Breast epithelium (tissue), 4 donors: ENCODE results near the gene VEGFB. TPM values are rescaled to one million over a fixed set of nuclear protein-coding genes. Genes with fewer than 3 reads are reported as not detected.
A peak's percentile ranks its signal among the peaks of the same experiment; 100 is the strongest.

ENCODE experiments used
- DNase-seq, 2 donors: peaks; one replicate each; pipeline ENCODE4 v3.0.0-alpha.2; 2019; ENCODE audit warnings: low spot score in 2 of 2
- H3K27ac ChIP-seq, 2 donors: fragments of 200-600 bp; sonication (generic) in 1 of 2; one replicate each; pipeline ENCODE4 v1.5.1; 2016 to 2019; ENCODE audit warnings: mild to moderate bottlenecking in 1 of 2
- H3K27me3 ChIP-seq, 2 donors: fragments of 200-600 bp; sonication (generic) in 1 of 2; one replicate each; pipeline versions ENCODE4 v1.5.1 to v1.6.0; 2017 to 2019; ENCODE audit warnings: control low read depth in 1 of 2, mild to moderate bottlenecking in 1 of 2
- H3K36me3 ChIP-seq: fragments of 200-600 bp; one replicate; pipeline ENCODE4 v1.5.1; 2019
- H3K4me1 ChIP-seq, 2 donors: fragments of 200-600 bp; sonication (generic); one replicate each; pipeline ENCODE4 v1.5.1; 2016 to 2019; ENCODE audit warnings: control low read depth in 1 of 2
- H3K4me3 ChIP-seq, 3 donors: fragments of 200-600 bp; sonication (generic); 1 replicate in 2 of 3; 2 replicates in 1 of 3; pipeline ENCODE4 v1.5.1; 2016 to 2019; ENCODE audit warnings: mild to moderate bottlenecking in 3 of 3, moderate library complexity in 2 of 3
- H3K9me3 ChIP-seq, 2 donors: fragments of 200-600 bp; sonication (generic) in 1 of 2; one replicate each; pipeline ENCODE4 v1.5.1; 2016 to 2019; ENCODE audit warnings: control low read depth in 1 of 2
- POLR2A ChIP-seq: fragments of 450-650 bp; IDR thresholded peaks from one replicate; pipeline ENCODE4 v1.6.1; 2016; ENCODE audit warnings: antibody characterized with exemption, mild to moderate bottlenecking, moderate library complexity
- POLR2AphosphoS5 ChIP-seq, 3 donors: sonication (generic); formaldehyde crosslinking; IDR thresholded peaks; one replicate each; pipeline ENCODE4 v1.6.1; 2017; ENCODE audit warnings: antibody characterized with exemption in 3 of 3
- intact Hi-C: fragments of 100-400 bp; cut with DNase I; formaldehyde crosslinking; loops from one replicate; pipeline ENCODE4 v1.15.1; 2023; ENCODE audit warnings: low total_unique reads
- total RNA-seq, 3 donors: library from RNA; depleted of rRNA; stranded (reverse); fragments of >200 nt; gene quantifications; one replicate each; pipeline ENCODE4 v1.1.0, GENCODE V29; 2016
- TF ChIP-seq, protein P1 (sequence below), 3 donors: fragments of 450-650 bp; IDR thresholded peaks; one replicate each; pipeline ENCODE4 v1.5.1; 2016 to 2017; ENCODE audit warnings: antibody characterized with exemption in 3 of 3, mild to moderate bottlenecking in 3 of 3, moderate library complexity in 3 of 3

Gene VEGFB
- total RNA-seq, 3 donors from 2014 or later, result 45.1 to 223 (median 53.4) TPM

DNA sequence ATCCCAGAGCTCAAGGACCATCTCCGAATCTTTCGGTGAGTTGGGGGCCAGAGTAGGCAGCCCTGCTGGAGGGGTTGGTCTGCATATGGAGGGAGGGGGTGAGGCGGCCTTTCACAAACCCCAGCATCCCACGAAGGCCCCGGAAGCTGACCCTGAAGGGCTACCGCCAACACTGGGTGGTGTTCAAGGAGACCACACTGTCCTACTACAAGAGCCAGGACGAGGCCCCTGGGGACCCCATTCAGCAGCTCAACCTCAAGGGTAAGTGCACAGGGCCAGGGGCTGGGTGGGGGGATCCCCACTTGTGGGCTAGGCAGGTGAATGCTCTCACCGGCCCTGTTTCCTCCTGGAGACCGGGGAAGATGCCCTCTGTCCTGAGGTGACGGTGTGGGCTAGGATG is 14.6 kb upstream of the VEGFB start:
- H3K36me3 ChIP-seq, result no peaks in the 10 kb centered on the region
- no peak for DNase-seq
- no peaks in the 10 kb centered on the region for H3K9me3 ChIP-seq
- H3K27ac ChIP-seq, result no peak overlapping the region
- no peak for TF ChIP-seq POLR2AphosphoS5 (IDR thresholded peaks at IDR 0.05)
- H3K27me3 ChIP-seq, result no peaks in the 10 kb centered on the region
- no peak overlapping the region for H3K4me3 ChIP-seq
- intact Hi-C loops, result no loop called here
- no peaks in the 10 kb centered on the region for H3K4me1 ChIP-seq

DNA sequence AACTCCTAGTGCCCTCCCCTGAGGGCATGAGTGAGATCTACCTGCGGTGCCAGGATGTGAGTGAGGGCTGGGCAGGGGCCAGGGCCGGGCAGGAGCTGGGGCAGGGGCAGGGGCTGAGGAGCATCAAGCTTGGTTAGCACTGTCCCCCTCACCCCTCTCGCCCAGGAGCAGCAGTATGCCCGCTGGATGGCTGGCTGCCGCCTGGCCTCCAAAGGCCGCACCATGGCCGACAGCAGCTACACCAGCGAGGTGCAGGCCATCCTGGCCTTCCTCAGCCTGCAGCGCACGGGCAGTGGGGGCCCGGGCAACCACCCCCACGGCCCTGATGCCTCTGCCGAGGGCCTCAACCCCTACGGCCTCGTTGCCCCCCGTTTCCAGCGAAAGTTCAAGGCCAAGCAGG is 14.1 kb upstream of the VEGFB start:
- intact Hi-C loops, result no loop called here
- Histone ChIP-seq H3K4me1 (no peaks in the 10 kb centered on the region), H3K36me3 (no peaks in the 10 kb centered on the region), H3K4me3 (no peak overlapping the region), H3K27me3 (no peaks in the 10 kb centered on the region), H3K9me3 (no peaks in the 10 kb centered on the region), H3K27ac (no peak overlapping the region)
- DNase-seq, result no peak
- TF ChIP-seq, protein P1, sequence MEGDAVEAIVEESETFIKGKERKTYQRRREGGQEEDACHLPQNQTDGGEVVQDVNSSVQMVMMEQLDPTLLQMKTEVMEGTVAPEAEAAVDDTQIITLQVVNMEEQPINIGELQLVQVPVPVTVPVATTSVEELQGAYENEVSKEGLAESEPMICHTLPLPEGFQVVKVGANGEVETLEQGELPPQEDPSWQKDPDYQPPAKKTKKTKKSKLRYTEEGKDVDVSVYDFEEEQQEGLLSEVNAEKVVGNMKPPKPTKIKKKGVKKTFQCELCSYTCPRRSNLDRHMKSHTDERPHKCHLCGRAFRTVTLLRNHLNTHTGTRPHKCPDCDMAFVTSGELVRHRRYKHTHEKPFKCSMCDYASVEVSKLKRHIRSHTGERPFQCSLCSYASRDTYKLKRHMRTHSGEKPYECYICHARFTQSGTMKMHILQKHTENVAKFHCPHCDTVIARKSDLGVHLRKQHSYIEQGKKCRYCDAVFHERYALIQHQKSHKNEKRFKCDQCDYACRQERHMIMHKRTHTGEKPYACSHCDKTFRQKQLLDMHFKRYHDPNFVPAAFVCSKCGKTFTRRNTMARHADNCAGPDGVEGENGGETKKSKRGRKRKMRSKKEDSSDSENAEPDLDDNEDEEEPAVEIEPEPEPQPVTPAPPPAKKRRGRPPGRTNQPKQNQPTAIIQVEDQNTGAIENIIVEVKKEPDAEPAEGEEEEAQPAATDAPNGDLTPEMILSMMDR (IDR thresholded peaks at IDR 0.05), result no peak
- no peak for TF ChIP-seq POLR2AphosphoS5 (IDR thresholded peaks at IDR 0.05)
- TF ChIP-seq POLR2A, result no peak

DNA sequence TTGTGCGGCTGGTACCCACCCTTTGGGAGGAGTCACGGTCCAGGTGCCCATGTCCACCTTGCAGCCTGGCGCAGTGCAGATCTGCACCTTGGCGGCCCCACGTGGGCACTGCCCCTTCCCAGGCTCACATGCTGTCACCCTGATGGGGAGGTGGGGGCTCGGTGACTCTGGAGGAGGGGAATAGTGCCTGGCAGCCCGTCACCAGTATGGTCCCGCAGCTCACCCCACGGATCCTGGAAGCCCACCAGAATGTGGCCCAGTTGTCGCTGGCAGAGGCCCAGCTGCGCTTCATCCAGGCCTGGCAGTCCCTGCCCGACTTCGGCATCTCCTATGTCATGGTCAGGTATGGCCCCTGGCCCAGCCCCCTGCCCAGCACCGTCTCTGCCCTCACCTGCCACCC is 13.6 kb upstream of the VEGFB start:
- Histone ChIP-seq H3K4me1 (no peaks in the 10 kb centered on the region), H3K36me3 (no peaks in the 10 kb centered on the region), H3K27me3 (no peaks in the 10 kb centered on the region), H3K9me3 (no peaks in the 10 kb centered on the region), H3K27ac (no peak overlapping the region), H3K4me3 (no peak overlapping the region)
- intact Hi-C loops, result no loop called here
- DNase-seq, result no peak
- TF ChIP-seq POLR2A (no peak), POLR2AphosphoS5 (IDR thresholded peaks at IDR 0.05) (no peak)
- TF ChIP-seq, protein P1 (IDR thresholded peaks at IDR 0.05), result no peak

DNA sequence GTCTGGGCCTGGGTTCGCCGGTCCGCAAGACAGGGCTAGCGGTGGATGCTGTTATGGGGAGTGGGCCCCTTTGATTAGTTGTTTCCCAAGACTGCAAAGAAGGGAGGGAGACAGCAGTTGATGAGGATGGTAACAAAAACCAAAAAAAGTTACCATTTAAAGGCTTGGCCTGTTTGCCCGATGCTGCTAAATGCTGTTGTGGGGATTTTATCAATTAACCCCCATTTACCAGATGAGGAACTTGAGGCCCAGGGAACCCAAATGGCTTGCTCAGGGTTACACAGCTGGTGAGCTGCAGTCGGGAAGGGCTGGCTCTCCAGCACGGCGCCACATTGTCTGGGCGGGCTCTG is 11.8 kb upstream of the VEGFB start:
- no peak overlapping the region for H3K4me3 ChIP-seq
- DNase-seq, result no peak
- no peaks in the 10 kb centered on the region for H3K27me3 ChIP-seq
- H3K9me3 ChIP-seq, result no peaks in the 10 kb centered on the region
- intact Hi-C loops, result no loop called here
- H3K27ac ChIP-seq, result peak overlapping the region in 1 of 2 donors; percentile 8
- H3K4me1 ChIP-seq, result peaks cover 0 to 4% of the 10 kb centered on the region in 2 donors
- TF ChIP-seq, protein P1 (IDR thresholded peaks at IDR 0.05), result no peak
- no peak for TF ChIP-seq POLR2AphosphoS5 (IDR thresholded peaks at IDR 0.05)
- TF ChIP-seq POLR2A, result no peak
- H3K36me3 ChIP-seq, result no peaks in the 10 kb centered on the region

DNA sequence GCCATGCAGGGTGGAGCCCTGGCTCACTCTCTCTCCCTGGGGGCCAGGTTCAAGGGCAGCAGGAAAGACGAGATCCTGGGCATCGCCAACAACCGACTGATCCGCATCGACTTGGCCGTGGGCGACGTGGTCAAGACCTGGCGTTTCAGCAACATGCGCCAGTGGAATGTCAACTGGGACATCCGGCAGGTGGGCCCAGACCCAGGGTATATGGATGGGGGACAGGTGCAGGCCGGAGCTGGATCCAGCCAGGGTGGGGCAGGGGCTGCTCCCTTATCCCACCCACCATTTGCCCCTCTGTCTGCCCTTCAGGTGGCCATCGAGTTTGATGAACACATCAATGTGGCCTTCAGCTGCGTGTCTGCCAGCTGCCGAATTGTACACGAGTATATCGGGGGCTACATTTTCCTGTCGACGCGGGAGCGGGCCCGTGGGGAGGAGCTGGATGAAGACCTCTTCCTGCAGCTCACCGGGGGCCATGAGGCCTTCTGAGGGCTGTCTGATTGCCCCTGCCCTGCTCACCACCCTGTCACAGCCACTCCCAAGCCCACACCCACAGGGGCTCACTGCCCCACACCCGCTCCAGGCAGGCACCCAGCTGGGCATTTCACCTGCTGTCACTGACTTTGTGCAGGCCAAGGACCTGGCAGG is 11.3 kb upstream of the VEGFB start:
- no peak for DNase-seq

More for the DNA sequence above, 11.3 kb upstream of the VEGFB start:
- Histone ChIP-seq H3K27ac (peak overlapping the region in 1 of 2 donors; percentile 8), H3K4me3 (no peak overlapping the region), H3K27me3 (no peaks in the 10 kb centered on the region), H3K4me1 (peaks cover 0 to 4% of the 10 kb centered on the region in 2 donors), H3K36me3 (no peaks in the 10 kb centered on the region), H3K9me3 (no peaks in the 10 kb centered on the region)
- TF ChIP-seq, protein P1 (IDR thresholded peaks at IDR 0.05), result no peak
- TF ChIP-seq POLR2AphosphoS5 (IDR thresholded peaks at IDR 0.05), result no peak
- no peak for TF ChIP-seq POLR2A
- intact Hi-C loops, result no loop called here
